B cell (primary cell): ENCODE data around the gene RHOT2. TPM values are rescaled to one million over a fixed set of nuclear protein-coding genes. Genes with fewer than 3 reads are reported as not detected.

Experiments
- ATAC-seq: fragments of 200-7000 bp; cut with Tn5 transposase; one replicate; pipeline ENCODE4 v1.10.0; 2021; ENCODE audit warnings: low read depth, mild to moderate bottlenecking, moderate number of reproducible peaks, moderate library complexity
- CTCF ChIA-PET: fragments of 350-600 bp; sonication (Branson Sonifier 250); formaldehyde crosslinking; loops from one replicate; lab custom pipeline; 2021; ENCODE audit warnings: antibody characterized with exemption, inconsistent platforms; lab: Charles Lee
- POLR2A ChIA-PET: fragments of 350-600 bp; sonication (Branson Sonifier 250); formaldehyde crosslinking; loops from one replicate; lab custom pipeline; 2021; ENCODE audit warnings: antibody characterized with exemption; lab: Charles Lee
- DNase-seq: peaks from one replicate; pipeline ENCODE4 v3.0.0; 2013
- H2AFZ ChIP-seq: 2 replicates; pipeline ENCODE4 v1.6.1; 2012; ENCODE audit warnings: mild to moderate bottlenecking, low read depth, low read length; ENCODE audit not compliant: insufficient read depth, poor library complexity, severe bottlenecking
- H3K27ac ChIP-seq, 2 donors: 1 replicate in 1 of 2; 2 replicates in 1 of 2; pipeline ENCODE4 v1.5.1; 2012 to 2013; ENCODE audit warnings: low read length in 2 of 2, mild to moderate bottlenecking in 2 of 2, moderate library complexity in 1 of 2
- H3K27me3 ChIP-seq, 4 experiments: fragments of 200-600 bp in 1 of 4; sonication (generic) in 1 of 4; replicated peaks in 1 of 4; 1 replicate in 2 of 4; 2 replicates in 2 of 4; pipeline versions ENCODE4 v1.6.1 to v1.7.0; 2013 to 2016; ENCODE audit warnings: low read length in 3 of 4, mild to moderate bottlenecking in 2 of 4, mixed read lengths in 1 of 4, moderate library complexity in 1 of 4; ENCODE audit not compliant: insufficient read depth in 4 of 4, control insufficient read depth in 3 of 4; ENCODE audit errors: control extremely low read depth in 1 of 4
- H3K36me3 ChIP-seq, 2 experiments: replicated peaks in 1 of 2; 1 replicate in 1 of 2; 2 replicates in 1 of 2; pipeline versions ENCODE4 v1.6.1 to v1.7.1; 2013; ENCODE audit warnings: low read length in 1 of 2; ENCODE audit not compliant: insufficient read depth in 2 of 2, control insufficient read depth in 1 of 2; ENCODE audit errors: control extremely low read depth in 1 of 2, extremely low read depth in 1 of 2
- H3K4me1 ChIP-seq, 2 donors: fragments of 200-600 bp in 1 of 2; sonication (generic) in 1 of 2; 1 replicate in 1 of 2; 2 replicates in 1 of 2; pipeline versions ENCODE4 v1.5.1 to v1.6.1; 2013 to 2017; ENCODE audit warnings: low read length in 2 of 2; ENCODE audit not compliant: control insufficient read depth in 2 of 2, insufficient read depth in 2 of 2
- H3K4me2 ChIP-seq: replicated peaks from 2 replicates; pipeline ENCODE3; 2012; ENCODE audit warnings: mild to moderate bottlenecking, low read depth, low read length; ENCODE audit not compliant: poor library complexity, severe bottlenecking
- H3K4me3 ChIP-seq, 5 experiments: fragments of 200-600 bp in 1 of 5; sonication (generic) in 1 of 5; 1 replicate in 3 of 5; 2 replicates in 2 of 5; pipeline versions ENCODE4 v1.5.1 to v1.7.0; 2011 to 2016; ENCODE audit warnings: low read length in 4 of 5, mild to moderate bottlenecking in 4 of 5, low read depth in 2 of 5, control low read depth in 1 of 5, moderate library complexity in 1 of 5; ENCODE audit not compliant: insufficient read depth in 1 of 5; ENCODE audit errors: control extremely low read depth in 1 of 5, extremely low read depth in 1 of 5
- H3K79me2 ChIP-seq: fragments of 200-600 bp; sonication (generic); one replicate; pipeline ENCODE4 v1.6.0; 2016; ENCODE audit warnings: low read length; ENCODE audit not compliant: control insufficient read depth, insufficient read depth
- H3K9ac ChIP-seq: fragments of 200-600 bp; sonication (generic); 2 replicates; pipeline ENCODE4 v1.6.1; 2017; ENCODE audit warnings: mild to moderate bottlenecking, low read length, moderate library complexity
- H3K9me3 ChIP-seq, 3 donors: one replicate each; pipeline versions ENCODE4 v1.6.1 to v1.7.1; 2013; ENCODE audit warnings: low read length in 2 of 3; ENCODE audit not compliant: control insufficient read depth in 2 of 3, insufficient read depth in 1 of 3; ENCODE audit errors: control extremely low read depth in 1 of 3
- H4K20me1 ChIP-seq: 2 replicates; pipeline ENCODE4 v1.6.0; 2012; ENCODE audit warnings: mild to moderate bottlenecking, low read length; ENCODE audit not compliant: insufficient read depth, control insufficient read depth, poor library complexity, severe bottlenecking
- H3K27ac Mint-ChIP-seq: one replicate; pipeline ENCODE4 v1.8.0; 2021; ENCODE audit warnings: mixed read lengths
- H3K27me3 Mint-ChIP-seq: one replicate; pipeline ENCODE4 v1.8.0; 2021; ENCODE audit warnings: mixed read lengths
- H3K4me1 Mint-ChIP-seq: one replicate; pipeline ENCODE4 v1.8.0; 2021; ENCODE audit warnings: mixed read lengths
- H3K4me3 Mint-ChIP-seq: one replicate; pipeline ENCODE4 v1.8.0; 2021; ENCODE audit warnings: mixed read lengths
- H3K9me3 Mint-ChIP-seq: one replicate; pipeline ENCODE4 v1.8.0; 2022; ENCODE audit warnings: mixed read lengths; ENCODE audit not compliant: insufficient read depth
- CTCF ChIP-seq: fragments of 200-600 bp; IDR thresholded peaks from one replicate; pipeline ENCODE4 v1.8.0; 2022; ENCODE audit warnings: antibody characterized with exemption, mild to moderate bottlenecking
- EZH2 ChIP-seq: IDR thresholded peaks from 2 replicates; pipeline ENCODE4 v1.6.1; 2012; ENCODE audit warnings: borderline replicate concordance, low read depth, mild to moderate bottlenecking, moderate library complexity, low read length; ENCODE audit not compliant: insufficient read depth, poor library complexity, severe bottlenecking
- WGBS: methylation state at CpG from one replicate; pipeline ENCODE4 v1.1.5; 2013; ENCODE audit warnings: missing lambda C conversion rate; ENCODE audit not compliant: insufficient coverage; 5-methylcytosine and 5-hydroxymethylcytosine counted together
- intact Hi-C: fragments of 100-400 bp; cut with micrococcal nuclease; formaldehyde crosslinking; loops from one replicate; pipeline ENCODE4 v1.10.0; 2022
- polyA plus RNA-seq: library from polyadenylated mRNA; depleted of rRNA; stranded (reverse); fragments of >200 nt; gene quantifications from 2 replicates; pipeline ENCODE4 v1.2.3, GENCODE V29; 2012
- total RNA-seq, 2 donors: library from RNA; stranded (reverse); fragments of 120-200 nt in 1 of 2; gene quantifications; 1 replicate in 1 of 2; 2 replicates in 1 of 2; pipeline versions ENCODE4 v1.2.3 to v1.2.4, GENCODE V29; 2013 to 2022

Gene RHOT2
- total and polyA plus RNA-seq, 2 donors (not counting 1 experiment from before 2014, with no cell fraction given) = 207 to 461 TPM

GRCh38 chr16:642189-643049 lies 25.5 kb upstream of the RHOT2 start:
- H3K9me3 ChIP-seq = no peaks in the 10 kb centered on the region
- Mint-ChIP-seq H3K27ac (peak overlapping the region; percentile 61), H3K4me3 (peak overlapping the region; percentile 74), H3K27me3 (no peaks in the 10 kb centered on the region), H3K4me1 (peaks cover 23% of the 10 kb centered on the region), H3K9me3 (no peaks in the 10 kb centered on the region)
- peak overlapping the region in 4 of 5 experiments; percentile 40 to 75 (median 60) for H3K4me3 ChIP-seq
- ChIA-PET CTCF (no interaction called here), POLR2A (interaction anchor here (0.6 kb wide), 2 partner anchors 26 to 422 kb away, joined by 3 to 4 read pairs; no protein-coding TSS in a partner anchor)
- peaks cover 11% of the 10 kb centered on the region for H3K79me2 ChIP-seq
- no peaks in the 10 kb centered on the region for H3K27me3 ChIP-seq
- intact Hi-C loops = no loop called here
- peaks cover 15 to 41% of the 10 kb centered on the region in 2 donors for H3K4me1 ChIP-seq
- H4K20me1 ChIP-seq = peaks cover 8% of the 10 kb centered on the region
- peak overlapping the region; percentile 18 to 33 for H3K27ac ChIP-seq
- DNase-seq (peak; percentile 61), ATAC-seq (peak; percentile 41)
- TF ChIP-seq CTCF (no peak), EZH2 (no peak)
- peak overlapping the region; percentile 79 for H2AFZ ChIP-seq
- peak overlapping the region; percentile 73 for H3K9ac ChIP-seq
- peak overlapping the region; percentile 87 for H3K4me2 ChIP-seq
- WGBS = 7% methylated on average over 69 of the region's 72 CpGs
- no peaks in the 10 kb centered on the region for H3K36me3 ChIP-seq

- peak overlapping the region; percentile 61 for H3K27ac Mint-ChIP-seq
- no peak for ATAC-seq
Observed at GRCh38 chr16:643050-643368, 24.9 kb upstream of the RHOT2 start.

More at GRCh38 chr16:643050-643368, 24.9 kb upstream of the RHOT2 start:
- intact Hi-C loops = no loop called here
- peak overlapping the region in 3 of 5 experiments; percentile 40 to 75 (median 55) for H3K4me3 ChIP-seq
- peak overlapping the region in 1 of 2 donors; percentile 33 for H3K27ac ChIP-seq
- peak overlapping the region; percentile 87 for H3K4me2 ChIP-seq
- no peaks in the 10 kb centered on the region for H3K36me3 ChIP-seq
- Mint-ChIP-seq H3K27me3 (no peaks in the 10 kb centered on the region), H3K4me3 (peak overlapping the region; percentile 74), H3K9me3 (no peaks in the 10 kb centered on the region), H3K4me1 (peaks cover 24% of the 10 kb centered on the region)
- no peaks in the 10 kb centered on the region for H3K9me3 ChIP-seq
- TF ChIP-seq CTCF (no peak), EZH2 (no peak)
- ChIA-PET CTCF (no interaction called here), POLR2A (interaction anchor here (0.7 kb wide), 1 partner anchor 1479 kb away, joined by 5 read pairs; no protein-coding TSS in a partner anchor)
- peaks cover 14% of the 10 kb centered on the region for H4K20me1 ChIP-seq
- H3K79me2 ChIP-seq = peaks cover 14% of the 10 kb centered on the region
- H2AFZ ChIP-seq = no peak overlapping the region
- DNase-seq = no peak
- H3K9ac ChIP-seq = peak overlapping the region; percentile 73
- H3K4me1 ChIP-seq = peaks cover 19 to 41% of the 10 kb centered on the region in 2 donors
- H3K27me3 ChIP-seq = no peaks in the 10 kb centered on the region
- 89% methylated on average over 10 of the region's 13 CpGs for WGBS
